SK-N-SH (cell line): ENCODE data around the gene MTERF4. TPM values are rescaled to one million over a fixed set of nuclear protein-coding genes. Genes with fewer than 3 reads are reported as not detected.

ENCODE experiments used
- CTCF ChIA-PET: fragments of 300-600, 350-600 bp; formaldehyde crosslinking; extraction: SDS; loops from one replicate; lab custom pipeline; 2021; lab: Yijun Ruan, JAX
- POLR2A ChIA-PET: fragments of 350-600 bp; sonication (Branson Sonifier 250); formaldehyde crosslinking; extraction: SDS; loops from one replicate; lab custom pipeline; 2020; ENCODE audit warnings: antibody characterized with exemption, inconsistent platforms; lab: Yijun Ruan, JAX
- DNase-seq: peaks from one replicate; pipeline ENCODE4 v3.0.0; 2012
- H2AFZ ChIP-seq: fragments of 200-600 bp; sonication (generic); 2 replicates; pipeline ENCODE4 v1.8.1; 2016; ENCODE audit warnings: antibody characterized with exemption, mild to moderate bottlenecking, low read depth
- H3F3A ChIP-seq: fragments of 200-600 bp; sonication (generic); replicated peaks from 2 replicates; pipeline ENCODE3; 2016; ENCODE audit warnings: antibody characterized with exemption, mild to moderate bottlenecking; ENCODE audit not compliant: insufficient read depth
- H3K27ac ChIP-seq, 2 experiments: fragments of 200-500 bp in 1 of 2; fragments of 200-600 bp in 1 of 2; sonication (Bioruptor generic) in 1 of 2; sonication (generic), shearing (Covaris generic) in 1 of 2; 2 replicates each; pipeline versions ENCODE4 v1.5.1 to v1.6.1; 2014 to 2016; ENCODE audit warnings: low read depth in 2 of 2, inconsistent platforms in 1 of 2, low read length in 1 of 2, mild to moderate bottlenecking in 1 of 2, mixed read lengths in 1 of 2
- H3K27me3 ChIP-seq: fragments of 200-600 bp; sonication (generic), shearing (Covaris generic); 2 replicates; pipeline ENCODE4 v1.6.1; 2016; ENCODE audit warnings: mixed run types; ENCODE audit not compliant: insufficient read depth
- H3K36me3 ChIP-seq, 2 experiments: fragments of 200-500 bp in 1 of 2; fragments of 200-600 bp in 1 of 2; sonication (Bioruptor generic) in 1 of 2; sonication (generic) in 1 of 2; replicated peaks in 1 of 2; 2 replicates each; pipeline versions ENCODE3 to v1.5.1; 2014 to 2016; ENCODE audit warnings: low read length in 1 of 2, mild to moderate bottlenecking in 1 of 2; ENCODE audit not compliant: insufficient read depth in 2 of 2, control insufficient read depth in 1 of 2
- H3K4me1 ChIP-seq, 2 experiments: fragments of 200-500 bp in 1 of 2; fragments of 200-600 bp in 1 of 2; sonication (Bioruptor generic) in 1 of 2; sonication (generic), shearing (Covaris generic) in 1 of 2; 2 replicates each; pipeline versions ENCODE4 v1.5.1 to v1.6.1; 2014 to 2016; ENCODE audit warnings: low read depth in 1 of 2, low read length in 1 of 2, mixed run types in 1 of 2; ENCODE audit not compliant: insufficient read depth in 2 of 2, control insufficient read depth in 1 of 2
- H3K4me2 ChIP-seq: fragments of 200-600 bp; sonication (generic), shearing (Covaris generic); 2 replicates; pipeline ENCODE4 v1.6.1; 2017; ENCODE audit warnings: mixed run types
- H3K4me3 ChIP-seq, 2 experiments: fragments of 200-500 bp in 1 of 2; fragments of 200-600 bp in 1 of 2; sonication (Bioruptor generic) in 1 of 2; sonication (generic), shearing (Covaris generic) in 1 of 2; 2 replicates each; pipeline versions ENCODE4 v1.5.1 to v1.8.1; 2014 to 2016; ENCODE audit warnings: low read depth in 2 of 2, inconsistent platforms in 1 of 2, low read length in 1 of 2, mild to moderate bottlenecking in 1 of 2, mixed read lengths in 1 of 2, moderate library complexity in 1 of 2
- H3K79me2 ChIP-seq: fragments of 200-600 bp; sonication (generic); 2 replicates; pipeline ENCODE4 v1.8.1; 2017; ENCODE audit warnings: mild to moderate bottlenecking; ENCODE audit not compliant: insufficient read depth
- H3K9ac ChIP-seq: fragments of 200-600 bp; sonication (generic); 2 replicates; pipeline ENCODE4 v1.6.1; 2017; ENCODE audit warnings: mixed run types
- H3K9me2 ChIP-seq: fragments of 200-600 bp; sonication (generic); 2 replicates; pipeline ENCODE4 v1.6.1; 2017; ENCODE audit warnings: mixed run types
- H3K9me3 ChIP-seq: fragments of 200-600 bp; sonication (generic); 2 replicates; pipeline ENCODE4 v1.6.1; 2017; ENCODE audit warnings: mixed run types, mild to moderate bottlenecking, moderate library complexity
- H4K20me1 ChIP-seq: fragments of 200-600 bp; sonication (generic); 2 replicates; pipeline ENCODE4 v1.6.1; 2017; ENCODE audit warnings: mild to moderate bottlenecking, mixed run types; ENCODE audit not compliant: insufficient read depth
- EP300 ChIP-seq, 2 experiments: IDR thresholded peaks; 2 replicates each; pipeline versions ENCODE4 v1.4.0 to v1.6.1; 2012; ENCODE audit warnings: borderline replicate concordance in 1 of 2, low read depth in 1 of 2, low read length in 1 of 2
- EZH2phosphoT487 ChIP-seq: fragments of 200-600 bp; sonication (generic); IDR thresholded peaks from 2 replicates; pipeline ENCODE4 v1.6.1; 2017; ENCODE audit warnings: low read depth, mixed run types, mild to moderate bottlenecking, antibody characterized with exemption, moderate library complexity, borderline replicate concordance
- GABPA ChIP-seq: IDR thresholded peaks from 2 replicates; pipeline ENCODE4 v1.4.0; 2012; ENCODE audit warnings: low read depth, mild to moderate bottlenecking
- GATA2 ChIP-seq: sonication (generic); formaldehyde crosslinking; IDR thresholded peaks from 2 replicates; pipeline ENCODE4 v1.5.0; 2020; ENCODE audit warnings: mild to moderate bottlenecking, missing genetic modification reagents
- IRF3 ChIP-seq: fragments of 150-350 bp; IDR thresholded peaks from 2 replicates; pipeline ENCODE4 v1.6.1; 2016; ENCODE audit warnings: mild to moderate bottlenecking, low read depth, low read length
- NFIC ChIP-seq: IDR thresholded peaks from 2 replicates; pipeline ENCODE4 v1.4.0; 2012; ENCODE audit warnings: borderline replicate concordance
- NRF1 ChIP-seq: IDR thresholded peaks from 2 replicates; pipeline ENCODE4 v1.6.1; 2012; ENCODE audit warnings: low read depth, mild to moderate bottlenecking, low read length
- TAF1 ChIP-seq: IDR thresholded peaks from 2 replicates; pipeline ENCODE4 v1.6.1; 2012; ENCODE audit warnings: low read depth, mild to moderate bottlenecking, low read length, moderate library complexity, borderline replicate concordance
- TCF12 ChIP-seq: IDR thresholded peaks from 2 replicates; pipeline ENCODE4 v1.4.0; 2012
- USF1 ChIP-seq: IDR thresholded peaks from 2 replicates; pipeline ENCODE4 v1.4.0; 2012; ENCODE audit warnings: low read depth, borderline replicate concordance
- USF2 ChIP-seq: fragments of 150-350 bp; IDR thresholded peaks from 2 replicates; pipeline ENCODE4 v1.6.1; 2017; ENCODE audit warnings: antibody characterized with exemption, low read length, low read depth, borderline replicate concordance
- WGBS: methylation state at CpG from one replicate; pipeline ENCODE4 v1.1.6; 2017; ENCODE audit warnings: low lambda C conversion rate; 5-methylcytosine and 5-hydroxymethylcytosine counted together
- polyA plus RNA-seq, 3 experiments: library from polyadenylated mRNA; depleted of rRNA; stranded (reverse); fragments of >200 nt; gene quantifications; 2 replicates each; pipeline ENCODE4 v1.2.3, GENCODE V29; 2012
- TF ChIP-seq, protein P1 (sequence below): fragments of 200-600 bp; sonication (generic); IDR thresholded peaks from 2 replicates; pipeline ENCODE4 v1.6.1; 2017; ENCODE audit warnings: antibody characterized with exemption, mild to moderate bottlenecking, moderate library complexity
- TF ChIP-seq, protein P2 (sequence below): IDR thresholded peaks from 2 replicates; pipeline ENCODE4 v1.4.0; 2012; ENCODE audit warnings: low read depth, borderline replicate concordance

The MTERF4 gene
- polyA plus RNA-seq, 1 of the 3 experiments (the other 2 are of a cell fraction) = 31.0 TPM

DNA sequence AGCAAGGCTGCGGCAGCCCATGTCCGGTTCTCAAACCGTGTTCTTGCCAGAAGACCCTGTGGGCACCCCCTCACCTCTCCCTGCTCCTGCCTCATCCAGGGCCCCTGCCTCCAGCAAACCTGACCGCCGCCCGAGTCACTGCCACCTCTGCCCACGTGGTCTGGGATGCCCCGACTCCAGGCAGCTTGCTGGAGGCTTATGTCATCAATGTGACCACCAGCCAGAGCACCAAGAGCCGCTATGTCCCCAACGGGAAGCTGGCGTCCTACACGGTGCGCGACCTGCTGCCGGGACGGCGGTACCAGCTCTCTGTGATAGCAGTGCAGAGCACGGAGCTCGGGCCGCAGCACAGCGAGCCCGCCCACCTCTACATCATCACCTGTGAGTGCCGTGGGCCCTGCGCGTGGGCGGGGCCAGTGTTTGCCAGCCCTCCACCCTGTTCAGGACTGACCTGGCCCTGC lies 32.2 kb downstream of the MTERF4 start:
- no peaks in the 10 kb centered on the region for H3F3A ChIP-seq
- no peak overlapping the region for H3K9ac ChIP-seq
- no peak overlapping the region for H3K4me2 ChIP-seq
- H3K79me2 ChIP-seq = no peaks in the 10 kb centered on the region
- POLR2A ChIA-PET = no interaction called here
- H2AFZ ChIP-seq = no peak overlapping the region
- H3K4me1 ChIP-seq = no peaks in the 10 kb centered on the region; a peak in 1 of 4 replicates
- H3K9me3 ChIP-seq = no peaks in the 10 kb centered on the region
- H3K36me3 ChIP-seq = no peaks in the 10 kb centered on the region
- H3K27me3 ChIP-seq = no peaks in the 10 kb centered on the region
- no peaks in the 10 kb centered on the region for H4K20me1 ChIP-seq
- 77% methylated on average over 23 of the region's 26 CpGs for WGBS
- no peak overlapping the region for H3K4me3 ChIP-seq
- CTCF ChIA-PET = interaction anchor here (0.8 to 1.0 kb wide), 2 partner anchors 62 to 155 kb away, joined by 3 read pairs; no protein-coding TSS in a partner anchor
- no peaks in the 10 kb centered on the region for H3K9me2 ChIP-seq
- no peak for DNase-seq
- TF ChIP-seq IRF3 = no peak
- TF ChIP-seq, protein P1, sequence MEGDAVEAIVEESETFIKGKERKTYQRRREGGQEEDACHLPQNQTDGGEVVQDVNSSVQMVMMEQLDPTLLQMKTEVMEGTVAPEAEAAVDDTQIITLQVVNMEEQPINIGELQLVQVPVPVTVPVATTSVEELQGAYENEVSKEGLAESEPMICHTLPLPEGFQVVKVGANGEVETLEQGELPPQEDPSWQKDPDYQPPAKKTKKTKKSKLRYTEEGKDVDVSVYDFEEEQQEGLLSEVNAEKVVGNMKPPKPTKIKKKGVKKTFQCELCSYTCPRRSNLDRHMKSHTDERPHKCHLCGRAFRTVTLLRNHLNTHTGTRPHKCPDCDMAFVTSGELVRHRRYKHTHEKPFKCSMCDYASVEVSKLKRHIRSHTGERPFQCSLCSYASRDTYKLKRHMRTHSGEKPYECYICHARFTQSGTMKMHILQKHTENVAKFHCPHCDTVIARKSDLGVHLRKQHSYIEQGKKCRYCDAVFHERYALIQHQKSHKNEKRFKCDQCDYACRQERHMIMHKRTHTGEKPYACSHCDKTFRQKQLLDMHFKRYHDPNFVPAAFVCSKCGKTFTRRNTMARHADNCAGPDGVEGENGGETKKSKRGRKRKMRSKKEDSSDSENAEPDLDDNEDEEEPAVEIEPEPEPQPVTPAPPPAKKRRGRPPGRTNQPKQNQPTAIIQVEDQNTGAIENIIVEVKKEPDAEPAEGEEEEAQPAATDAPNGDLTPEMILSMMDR = no peak
- no peak for TF ChIP-seq NRF1
- TF ChIP-seq, protein P2, sequence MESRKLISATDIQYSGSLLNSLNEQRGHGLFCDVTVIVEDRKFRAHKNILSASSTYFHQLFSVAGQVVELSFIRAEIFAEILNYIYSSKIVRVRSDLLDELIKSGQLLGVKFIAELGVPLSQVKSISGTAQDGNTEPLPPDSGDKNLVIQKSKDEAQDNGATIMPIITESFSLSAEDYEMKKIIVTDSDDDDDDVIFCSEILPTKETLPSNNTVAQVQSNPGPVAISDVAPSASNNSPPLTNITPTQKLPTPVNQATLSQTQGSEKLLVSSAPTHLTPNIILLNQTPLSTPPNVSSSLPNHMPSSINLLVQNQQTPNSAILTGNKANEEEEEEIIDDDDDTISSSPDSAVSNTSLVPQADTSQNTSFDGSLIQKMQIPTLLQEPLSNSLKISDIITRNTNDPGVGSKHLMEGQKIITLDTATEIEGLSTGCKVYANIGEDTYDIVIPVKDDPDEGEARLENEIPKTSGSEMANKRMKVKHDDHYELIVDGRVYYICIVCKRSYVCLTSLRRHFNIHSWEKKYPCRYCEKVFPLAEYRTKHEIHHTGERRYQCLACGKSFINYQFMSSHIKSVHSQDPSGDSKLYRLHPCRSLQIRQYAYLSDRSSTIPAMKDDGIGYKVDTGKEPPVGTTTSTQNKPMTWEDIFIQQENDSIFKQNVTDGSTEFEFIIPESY = no peak
- TF ChIP-seq EP300 (IDR thresholded peaks at IDR 0.05; ENCODE audit: borderline replicate concordance in 1 of 2, low read depth in 1 of 2, low read length in 1 of 2) = no peak
- TF ChIP-seq GABPA = no peak
- no peak for TF ChIP-seq EZH2phosphoT487
- TF ChIP-seq TAF1 = no peak
- no peak for TF ChIP-seq NFIC
- no peak for TF ChIP-seq GATA2 (CRISPR knock-in tag)
- TF ChIP-seq USF2 = no peak
- TF ChIP-seq TCF12 = no peak
- TF ChIP-seq USF1 = no peak
- no peak overlapping the region for H3K27ac ChIP-seq
